Liver (tissue), 4 donors: ENCODE results near the gene LDHD. TPM values are rescaled to one million over a fixed set of nuclear protein-coding genes. Genes with fewer than 3 reads are reported as not detected.

Experiments used
- polyA plus RNA-seq, 2 donors: library from polyadenylated mRNA; stranded (reverse) in 1 of 2; unstranded in 1 of 2; fragments of 200-250 nt in 1 of 2; fragments of >200 nt in 1 of 2; fragmentation: Nextera tagmentation in 1 of 2; extraction: Ambion mirVana in 1 of 2; gene quantifications; one replicate each; pipeline versions ENCODE4 v1.2.1 to v1.2.3, GENCODE V29; 2013 to 2015
- total RNA-seq, 2 donors: library from RNA; depleted of rRNA; stranded (reverse); fragments of >200 nt; gene quantifications; one replicate each; pipeline ENCODE4 v1.2.3, GENCODE V29; 2014
- donor health status: healthy.
- donor health status: healthy.
- donor health status: healthy.

Gene LDHD
- total and polyA plus RNA-seq, 4 donors: 27.7 to 84.1 (median 76.3) TPM

Other genes starting within 250 kb of the LDHD start
- 10 to 100 TPM; 17.7 to 29.7 TPM for gene WDR59, start 131.7 kb downstream of the LDHD start, total RNA-seq
- gene WDR59, start 131.7 kb downstream of the LDHD start, polyA plus RNA-seq: 10 to 100 TPM; 14.1 to 30.3 TPM
- 10 to 100 TPM in 1 of 2 donors, 1 to 10 TPM in 1; 9.7 to 10.9 TPM for gene ZNRF1, start 117.8 kb downstream of the LDHD start, total RNA-seq
- gene ZNRF1, start 117.8 kb downstream of the LDHD start, polyA plus RNA-seq: 1 to 10 TPM; 7.9 to 8.7 TPM
- 1 to 10 TPM; 8.1 to 8.5 TPM for gene ZFP1, start 31.7 kb upstream of the LDHD start, total RNA-seq
- 1 to 10 TPM; 3.8 to 4.0 TPM for gene ZFP1, start 31.7 kb upstream of the LDHD start, polyA plus RNA-seq
- gene CTRB2, start 90.4 kb upstream of the LDHD start, total RNA-seq: under 1 TPM in 1 of 2 donors, not detected in 1; 0.33 TPM
- gene CTRB2, start 90.4 kb upstream of the LDHD start, polyA plus RNA-seq: under 1 TPM in 1 of 2 donors, not detected in 1; 0.09 TPM
- not detected for gene CTRB1, start 102.2 kb upstream of the LDHD start, total RNA-seq
- not detected for gene CTRB1, start 102.2 kb upstream of the LDHD start, polyA plus RNA-seq
- gene BCAR1, start 134.8 kb upstream of the LDHD start, total RNA-seq: 10 to 100 TPM; 10.1 to 32.2 TPM
- gene BCAR1, start 134.8 kb upstream of the LDHD start, polyA plus RNA-seq: 10 to 100 TPM; 11.3 to 29.0 TPM